ENCODE measurements around the gene WDR37. TPM values are rescaled to one million over a fixed set of nuclear protein-coding genes. Genes with fewer than 3 reads are reported as not detected.

Gene WDR37
- total RNA-seq, 1 experiment from 2014 or later: 9.6 TPM

DNA sequence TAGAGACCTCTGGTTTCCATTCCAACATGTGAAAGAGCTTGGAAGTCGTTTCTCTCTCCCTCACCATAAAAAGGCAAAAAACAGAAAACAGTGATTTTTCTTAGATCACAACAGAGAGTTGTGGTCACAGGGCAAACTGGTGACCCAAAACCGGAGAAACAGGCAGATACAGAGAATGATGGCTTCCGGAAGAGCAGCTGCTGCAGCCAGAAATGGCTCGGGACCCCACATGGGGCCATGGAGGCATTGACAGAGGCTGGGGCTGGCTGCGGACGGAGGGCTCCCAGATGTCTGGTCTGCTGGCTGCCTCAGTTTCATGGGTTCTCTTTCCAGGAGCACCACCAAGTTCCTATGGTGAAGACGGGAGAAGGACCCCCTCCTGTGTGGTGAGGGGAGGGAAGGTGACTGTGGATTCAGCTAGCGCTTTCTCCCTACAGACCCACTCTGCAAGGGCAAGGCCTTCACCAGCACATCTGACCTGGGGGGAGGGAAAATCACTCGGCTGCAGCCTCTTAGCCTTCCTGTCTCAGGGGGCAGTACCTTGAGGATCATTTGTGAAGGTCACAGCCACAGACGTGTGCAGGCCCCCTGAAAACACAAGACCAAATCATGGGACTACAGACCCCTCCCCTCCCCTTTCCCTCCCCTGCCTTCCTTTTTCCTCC lies 81.4 kb downstream of the WDR37 start:
- BruUV-seq (replicated peaks): no TSS peak
- H3K4me1 ChIP-seq (ENCODE audit: control insufficient read depth, insufficient read depth, low read length): no peaks in the 10 kb centered on the region
- ATAC-seq: no peak
- ChIA-PET CTCF (no interaction called here), POLR2A (no interaction called here)
- H3K27me3 ChIP-seq (ENCODE audit: control insufficient read depth, insufficient read depth, low read length): no peaks in the 10 kb centered on the region
- no peaks in the 10 kb centered on the region for H3K36me3 ChIP-seq (ENCODE audit: control insufficient read depth, insufficient read depth, low read length)
- TF ChIP-seq, protein P1, sequence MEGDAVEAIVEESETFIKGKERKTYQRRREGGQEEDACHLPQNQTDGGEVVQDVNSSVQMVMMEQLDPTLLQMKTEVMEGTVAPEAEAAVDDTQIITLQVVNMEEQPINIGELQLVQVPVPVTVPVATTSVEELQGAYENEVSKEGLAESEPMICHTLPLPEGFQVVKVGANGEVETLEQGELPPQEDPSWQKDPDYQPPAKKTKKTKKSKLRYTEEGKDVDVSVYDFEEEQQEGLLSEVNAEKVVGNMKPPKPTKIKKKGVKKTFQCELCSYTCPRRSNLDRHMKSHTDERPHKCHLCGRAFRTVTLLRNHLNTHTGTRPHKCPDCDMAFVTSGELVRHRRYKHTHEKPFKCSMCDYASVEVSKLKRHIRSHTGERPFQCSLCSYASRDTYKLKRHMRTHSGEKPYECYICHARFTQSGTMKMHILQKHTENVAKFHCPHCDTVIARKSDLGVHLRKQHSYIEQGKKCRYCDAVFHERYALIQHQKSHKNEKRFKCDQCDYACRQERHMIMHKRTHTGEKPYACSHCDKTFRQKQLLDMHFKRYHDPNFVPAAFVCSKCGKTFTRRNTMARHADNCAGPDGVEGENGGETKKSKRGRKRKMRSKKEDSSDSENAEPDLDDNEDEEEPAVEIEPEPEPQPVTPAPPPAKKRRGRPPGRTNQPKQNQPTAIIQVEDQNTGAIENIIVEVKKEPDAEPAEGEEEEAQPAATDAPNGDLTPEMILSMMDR (IDR thresholded peaks at IDR 0.05): no peak
- TF ChIP-seq POLR2AphosphoS5 (IDR thresholded peaks at IDR 0.05; ENCODE audit: low read depth, low read length): no peak
- TF ChIP-seq TCF7L2 (IDR thresholded peaks at IDR 0.05; ENCODE audit: low read depth, low read length): no peak
- TF ChIP-seq, protein P2, sequence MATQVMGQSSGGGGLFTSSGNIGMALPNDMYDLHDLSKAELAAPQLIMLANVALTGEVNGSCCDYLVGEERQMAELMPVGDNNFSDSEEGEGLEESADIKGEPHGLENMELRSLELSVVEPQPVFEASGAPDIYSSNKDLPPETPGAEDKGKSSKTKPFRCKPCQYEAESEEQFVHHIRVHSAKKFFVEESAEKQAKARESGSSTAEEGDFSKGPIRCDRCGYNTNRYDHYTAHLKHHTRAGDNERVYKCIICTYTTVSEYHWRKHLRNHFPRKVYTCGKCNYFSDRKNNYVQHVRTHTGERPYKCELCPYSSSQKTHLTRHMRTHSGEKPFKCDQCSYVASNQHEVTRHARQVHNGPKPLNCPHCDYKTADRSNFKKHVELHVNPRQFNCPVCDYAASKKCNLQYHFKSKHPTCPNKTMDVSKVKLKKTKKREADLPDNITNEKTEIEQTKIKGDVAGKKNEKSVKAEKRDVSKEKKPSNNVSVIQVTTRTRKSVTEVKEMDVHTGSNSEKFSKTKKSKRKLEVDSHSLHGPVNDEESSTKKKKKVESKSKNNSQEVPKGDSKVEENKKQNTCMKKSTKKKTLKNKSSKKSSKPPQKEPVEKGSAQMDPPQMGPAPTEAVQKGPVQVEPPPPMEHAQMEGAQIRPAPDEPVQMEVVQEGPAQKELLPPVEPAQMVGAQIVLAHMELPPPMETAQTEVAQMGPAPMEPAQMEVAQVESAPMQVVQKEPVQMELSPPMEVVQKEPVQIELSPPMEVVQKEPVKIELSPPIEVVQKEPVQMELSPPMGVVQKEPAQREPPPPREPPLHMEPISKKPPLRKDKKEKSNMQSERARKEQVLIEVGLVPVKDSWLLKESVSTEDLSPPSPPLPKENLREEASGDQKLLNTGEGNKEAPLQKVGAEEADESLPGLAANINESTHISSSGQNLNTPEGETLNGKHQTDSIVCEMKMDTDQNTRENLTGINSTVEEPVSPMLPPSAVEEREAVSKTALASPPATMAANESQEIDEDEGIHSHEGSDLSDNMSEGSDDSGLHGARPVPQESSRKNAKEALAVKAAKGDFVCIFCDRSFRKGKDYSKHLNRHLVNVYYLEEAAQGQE (IDR thresholded peaks at IDR 0.05; ENCODE audit: insufficient read depth in 1 of 2, low read depth in 2 of 2, low read length in 1 of 2): no peak
- TF ChIP-seq SIN3A (IDR thresholded peaks at IDR 0.05; ENCODE audit: borderline replicate concordance, insufficient read depth, low read depth, low read length): no peak
- H3K9me3 ChIP-seq (ENCODE audit: control insufficient read depth, insufficient read depth, low read depth, low read length): no peaks in the 10 kb centered on the region
- H3K4me3 ChIP-seq (ENCODE audit: low read depth in 2 of 2, low read length in 2 of 2): no peak overlapping the region
- intact Hi-C loops (cut with micrococcal nuclease; ENCODE audit: unreplicated experiment): no loop called here
- no peak overlapping the region for H3K27ac ChIP-seq (ENCODE audit: low read length)
- DNase-seq (ENCODE audit: low read depth, low spot score): no peak
- in situ Hi-C loops (cut with HindIII; ENCODE audit: low pct_unique_long_range_greater_than_20kb, low sequenced_read_pairs): no loop called here

DNA sequence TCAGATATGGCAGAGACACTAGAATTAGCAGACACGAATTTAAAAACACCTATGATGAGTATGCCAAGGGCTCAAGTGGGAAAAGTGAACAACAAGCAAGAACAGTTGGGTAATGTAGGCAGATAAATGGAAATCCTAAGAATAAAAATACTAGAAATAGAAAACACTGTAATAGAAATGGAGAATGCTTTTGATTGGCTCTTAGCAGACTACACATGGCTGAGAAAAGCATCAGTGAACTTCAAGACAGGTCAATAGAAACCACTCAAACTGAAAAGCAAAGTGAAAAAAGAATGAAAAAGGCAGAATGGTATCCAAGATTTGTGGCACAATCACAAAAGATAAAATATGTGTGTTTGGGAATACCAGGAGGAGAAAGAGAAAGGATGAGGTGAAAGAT lies 82.3 kb downstream of the WDR37 start:
- TF ChIP-seq POLR2AphosphoS5 (IDR thresholded peaks at IDR 0.05; ENCODE audit: low read depth, low read length) (no peak), TCF7L2 (IDR thresholded peaks at IDR 0.05; ENCODE audit: low read depth, low read length) (no peak), SIN3A (IDR thresholded peaks at IDR 0.05; ENCODE audit: borderline replicate concordance, insufficient read depth, low read depth, low read length) (no peak)
- TF ChIP-seq, protein P2 (IDR thresholded peaks at IDR 0.05; ENCODE audit: insufficient read depth in 1 of 2, low read depth in 2 of 2, low read length in 1 of 2): no peak
- TF ChIP-seq, protein P1 (IDR thresholded peaks at IDR 0.05): no peak
- no peak overlapping the region for H3K27ac ChIP-seq (ENCODE audit: low read length)
- H3K4me3 ChIP-seq (ENCODE audit: low read depth in 2 of 2, low read length in 2 of 2): no peak overlapping the region
- ChIA-PET POLR2A (no interaction called here), CTCF (no interaction called here)
- no peak for ATAC-seq
- intact Hi-C loops (cut with micrococcal nuclease; ENCODE audit: unreplicated experiment): no loop called here
- in situ Hi-C loops (cut with HindIII; ENCODE audit: low pct_unique_long_range_greater_than_20kb, low sequenced_read_pairs): no loop called here
- BruUV-seq (replicated peaks): no TSS peak
- no peak for DNase-seq (ENCODE audit: low read depth, low spot score)
- no peaks in the 10 kb centered on the region for H3K4me1 ChIP-seq (ENCODE audit: control insufficient read depth, insufficient read depth, low read length)
- no peaks in the 10 kb centered on the region for H3K9me3 ChIP-seq (ENCODE audit: control insufficient read depth, insufficient read depth, low read depth, low read length)
- H3K36me3 ChIP-seq (ENCODE audit: control insufficient read depth, insufficient read depth, low read length): no peaks in the 10 kb centered on the region
- no peaks in the 10 kb centered on the region for H3K27me3 ChIP-seq (ENCODE audit: control insufficient read depth, insufficient read depth, low read length)
